H1 (cell line): ENCODE measurements around the gene MAPKAP1. TPM values are rescaled to one million over a fixed set of nuclear protein-coding genes. Genes with fewer than 3 reads are reported as not detected.

Experiments used
- CTCF ChIA-PET: fragments of 300-600 bp; sonication (Branson Sonifier 250); formaldehyde crosslinking; loops from one replicate; lab custom pipeline; 2021; ENCODE audit not compliant: partially characterized antibody; lab: Charles Lee
- POLR2A ChIA-PET: fragments of 300-600 bp; sonication (Branson Sonifier 250); formaldehyde crosslinking; loops from one replicate; lab custom pipeline; 2021; ENCODE audit warnings: inconsistent platforms; ENCODE audit not compliant: partially characterized antibody; lab: Charles Lee
- DNase-seq, 2 experiments: peaks; one replicate each; pipeline versions ENCODE4 v3.0.0 to v3.0.0-alpha.2; 2010 to 2022; ENCODE audit warnings: low spot score in 2 of 2, low read depth in 1 of 2, mixed read lengths in 1 of 2
- FAIRE-seq: peaks from 2 replicates; lab custom pipeline; 2011; peaks lifted over from hg19 to GRCh38; lab: Jason Lieb, UNC
- H2AFZ ChIP-seq: 2 replicates; pipeline ENCODE4 v1.8.1; 2012; ENCODE audit warnings: low read length, inconsistent platforms
- H2AK5ac ChIP-seq: 2 replicates; pipeline ENCODE4 v1.6.1; 2013; ENCODE audit warnings: low read depth, low read length
- H2BK120ac ChIP-seq: replicated peaks from 2 replicates; pipeline ENCODE3; 2013; ENCODE audit warnings: low read depth, low read length, inconsistent platforms
- H2BK12ac ChIP-seq: 2 replicates; pipeline ENCODE4 v1.6.1; 2013; ENCODE audit warnings: low read depth, low read length
- H2BK15ac ChIP-seq: 2 replicates; pipeline ENCODE4 v1.6.1; 2013; ENCODE audit warnings: low read length
- H2BK20ac ChIP-seq: 2 replicates; pipeline ENCODE4 v1.6.1; 2013; ENCODE audit warnings: low read length
- H2BK5ac ChIP-seq: 2 replicates; pipeline ENCODE4 v1.6.1; 2013; ENCODE audit warnings: low read depth, low read length
- H3K14ac ChIP-seq: 2 replicates; pipeline ENCODE4 v1.6.1; 2013; ENCODE audit warnings: inconsistent platforms; ENCODE audit not compliant: insufficient read length
- H3K18ac ChIP-seq: 2 replicates; pipeline ENCODE4 v1.6.1; 2013; ENCODE audit warnings: low read length; ENCODE audit errors: extremely low read depth
- H3K23ac ChIP-seq: 2 replicates; pipeline ENCODE4 v1.6.1; 2013; ENCODE audit warnings: inconsistent platforms; ENCODE audit not compliant: insufficient read length
- H3K23me2 ChIP-seq: 2 replicates; pipeline ENCODE4 v1.6.1; 2013; ENCODE audit warnings: low read depth, low read length
- H3K27ac ChIP-seq: 2 replicates; pipeline ENCODE4 v1.6.1; 2011; ENCODE audit warnings: low read depth, low read length, inconsistent platforms
- H3K27me3 ChIP-seq, 4 experiments: replicated peaks in 1 of 4; 1 replicate in 1 of 4; 2 replicates in 3 of 4; pipeline versions ENCODE4 v1.6.1 to v1.8.1; 2011 to 2013; ENCODE audit warnings: low read length in 3 of 4, mild to moderate bottlenecking in 3 of 4, inconsistent platforms in 2 of 4, mixed read lengths in 2 of 4, moderate library complexity in 1 of 4; ENCODE audit not compliant: control insufficient read depth in 3 of 4, insufficient read depth in 3 of 4; ENCODE audit errors: extremely low read depth in 1 of 4
- H3K36me3 ChIP-seq, 4 experiments: 2 replicates each; pipeline versions ENCODE4 v1.6.1 to v1.8.1; 2011 to 2013; ENCODE audit warnings: mild to moderate bottlenecking in 4 of 4, low read length in 3 of 4, moderate library complexity in 2 of 4, control low read depth in 1 of 4, inconsistent platforms in 1 of 4; ENCODE audit not compliant: insufficient read depth in 4 of 4, control insufficient read depth in 2 of 4
- H3K4ac ChIP-seq: replicated peaks from 2 replicates; pipeline ENCODE3; 2013; ENCODE audit warnings: low read length, low read depth, mixed read lengths, inconsistent platforms; ENCODE audit not compliant: insufficient read length
- H3K4me1 ChIP-seq, 4 experiments: replicated peaks in 1 of 4; 1 replicate in 1 of 4; 2 replicates in 3 of 4; pipeline versions ENCODE4 v1.6.1 to v1.8.1; 2011 to 2013; ENCODE audit warnings: low read length in 3 of 4, inconsistent platforms in 2 of 4, mixed read lengths in 1 of 4; ENCODE audit not compliant: insufficient read depth in 4 of 4, control insufficient read depth in 3 of 4
- H3K4me2 ChIP-seq, 2 experiments: 2 replicates each; pipeline versions ENCODE4 v1.6.1 to v1.8.1; 2011 to 2013; ENCODE audit warnings: low read depth in 2 of 2, low read length in 2 of 2, control low read depth in 1 of 2, inconsistent platforms in 1 of 2, mild to moderate bottlenecking in 1 of 2; ENCODE audit not compliant: insufficient read depth in 1 of 2
- H3K4me3 ChIP-seq, 4 experiments: fragments of 200-600, 300-600 bp in 1 of 4; sonication (generic), shearing (Covaris generic), sonication (Bioruptor Twin) in 1 of 4; 2 replicates each; pipeline versions ENCODE4 v1.5.1 to v1.8.1; 2011 to 2016; ENCODE audit warnings: low read length in 4 of 4, low read depth in 3 of 4, control low read depth in 2 of 4, inconsistent platforms in 2 of 4, mild to moderate bottlenecking in 2 of 4, mixed read lengths in 1 of 4, moderate library complexity in 1 of 4; ENCODE audit not compliant: insufficient read depth in 2 of 4; ENCODE audit errors: extremely low read depth in 1 of 4
- H3K56ac ChIP-seq: replicated peaks from 2 replicates; pipeline ENCODE3; 2013; ENCODE audit warnings: low read depth, mild to moderate bottlenecking, mixed read lengths, low read length, inconsistent platforms; ENCODE audit not compliant: insufficient read length
- H3K79me1 ChIP-seq: 2 replicates; pipeline ENCODE4 v1.6.1; 2013; ENCODE audit warnings: low read depth, low read length, control low read depth
- H3K79me2 ChIP-seq, 2 experiments: 2 replicates each; pipeline versions ENCODE4 v1.6.1 to v1.8.1; 2012 to 2013; ENCODE audit warnings: low read length in 2 of 2, mild to moderate bottlenecking in 2 of 2, inconsistent platforms in 1 of 2; ENCODE audit not compliant: insufficient read depth in 2 of 2, control insufficient read depth in 1 of 2
- H3K9ac ChIP-seq, 4 experiments: replicated peaks in 1 of 4; 1 replicate in 1 of 4; 2 replicates in 3 of 4; pipeline versions ENCODE4 v1.6.1 to v1.8.1; 2011 to 2013; ENCODE audit warnings: low read depth in 3 of 4, low read length in 3 of 4, control low read depth in 2 of 4, mild to moderate bottlenecking in 2 of 4, moderate library complexity in 2 of 4, inconsistent platforms in 1 of 4; ENCODE audit errors: extremely low read depth in 1 of 4
- H3K9me3 ChIP-seq, 2 experiments: 2 replicates each; pipeline versions ENCODE4 v1.6.1 to v1.8.1; 2012 to 2013; ENCODE audit warnings: mild to moderate bottlenecking in 2 of 2, moderate library complexity in 2 of 2, control low read depth in 1 of 2, inconsistent platforms in 1 of 2, low read depth in 1 of 2, low read length in 1 of 2, mixed read lengths in 1 of 2; ENCODE audit not compliant: insufficient read depth in 2 of 2
- H4K20me1 ChIP-seq, 2 experiments: replicated peaks in 1 of 2; 2 replicates each; pipeline versions ENCODE3 to v1.8.1; 2011 to 2013; ENCODE audit warnings: inconsistent platforms in 2 of 2, low read length in 2 of 2, mild to moderate bottlenecking in 1 of 2; ENCODE audit not compliant: insufficient read depth in 2 of 2, control insufficient read depth in 1 of 2
- H4K5ac ChIP-seq: 2 replicates; pipeline ENCODE4 v1.6.1; 2013; ENCODE audit warnings: low read length, low read depth, mixed read lengths, inconsistent platforms; ENCODE audit not compliant: insufficient read length
- H4K8ac ChIP-seq: 2 replicates; pipeline ENCODE4 v1.8.0; 2013; ENCODE audit warnings: mild to moderate bottlenecking, moderate library complexity, low read length, inconsistent platforms; ENCODE audit not compliant: insufficient read depth; ENCODE audit errors: extremely low read depth
- H4K91ac ChIP-seq: replicated peaks from 2 replicates; pipeline ENCODE3; 2013; ENCODE audit warnings: low read length, mixed read lengths, inconsistent platforms; ENCODE audit not compliant: insufficient read length
- ATF2 ChIP-seq: IDR thresholded peaks from 2 replicates; pipeline ENCODE4 v1.6.1; 2012; ENCODE audit warnings: low read length, inconsistent platforms
- ATF3 ChIP-seq: IDR thresholded peaks from 2 replicates; pipeline ENCODE4 v1.6.1; 2011; ENCODE audit warnings: low read depth, mild to moderate bottlenecking, low read length; ENCODE audit not compliant: insufficient read depth
- KDM1A ChIP-seq: fragments of 200-600, 300-600 bp; sonication (generic); IDR thresholded peaks from 2 replicates; pipeline ENCODE4 v1.7.1; 2016; ENCODE audit warnings: mild to moderate bottlenecking, low read length, borderline replicate concordance
- KDM5A ChIP-seq: fragments of 200-600 bp; IDR thresholded peaks from 2 replicates; pipeline ENCODE4 v1.7.1; 2012; ENCODE audit warnings: mild to moderate bottlenecking, low read length, inconsistent platforms, mixed read lengths
- SIN3A ChIP-seq, 2 experiments: IDR thresholded peaks in 1 of 2; conservative IDR thresholded peaks in 1 of 2; 2 replicates each; pipeline ENCODE4 v1.6.1; 2011 to 2012; ENCODE audit warnings: low read length in 2 of 2, improper control_type of control experiment in 1 of 2, low read depth in 1 of 2, mild to moderate bottlenecking in 1 of 2
- SIRT6 ChIP-seq: IDR thresholded peaks from one replicate; pipeline ENCODE4 v1.7.1; 2012; ENCODE audit warnings: low read length, inconsistent platforms
- SRF ChIP-seq: IDR thresholded peaks from 2 replicates; pipeline ENCODE4 v1.6.1; 2011; ENCODE audit warnings: mild to moderate bottlenecking, low read depth, low read length, moderate library complexity
- WGBS, 2 experiments: shearing (Covaris generic) in 1 of 2; methylation state at CpG; one replicate each; pipeline versions ENCODE4 v1.1.6 to v1.1.7; 2013 to 2015; ENCODE audit warnings: low lambda C conversion rate in 2 of 2, mixed read lengths in 2 of 2, inconsistent platforms in 1 of 2, low coverage in 1 of 2, missing lambda C conversion rate in 1 of 2; ENCODE audit not compliant: insufficient replicate concordance in 2 of 2, insufficient coverage in 1 of 2, insufficient read length in 1 of 2; ENCODE audit errors: extremely low coverage in 1 of 2, missing lambda C conversion rate in 1 of 2; 5-methylcytosine and 5-hydroxymethylcytosine counted together
- polyA plus RNA-seq, 7 experiments: library from polyadenylated mRNA; depleted of rRNA in 3 of 7; stranded (reverse) in 5 of 7; unstranded in 2 of 7; fragments of >200 nt in 5 of 7; fragments of 200-250 nt in 2 of 7; gene quantifications; 1 replicate in 5 of 7; 2 replicates in 1 of 7; 4 replicates in 1 of 7; pipeline versions ENCODE4 v1.2.1 to v1.2.3, GENCODE V29; 2011 to 2013; ENCODE audit warnings: missing spikeins in 2 of 7, mixed read lengths in 2 of 7
- total RNA-seq: library from RNA; stranded (reverse); fragmentation: NEBNext Ultra II Directional; extraction: Animal tissue kit (Norgen Biotek cat#: 25700); gene quantifications from 2 replicates; pipeline ENCODE4 v1.2.1, GENCODE V29; 2021

Gene MAPKAP1
- total and polyA plus RNA-seq, 2 of the 8 experiments (the other 6 are each of a cell fraction or from before 2014, with no cell fraction given), result 79.2 to 140 TPM

- ChIA-PET CTCF (interaction anchor here (0.8 to 2.0 kb wide), 9 partner anchors 8 to 106 kb away, joined by 3 to 7 read pairs (median 4); no protein-coding TSS in a partner anchor), POLR2A (no interaction called here)
- FAIRE-seq, result no peak
- 0 out of 2 replicates have a peak overlapping the region, but pooled peaks have one; percentile 23 for H2BK12ac ChIP-seq
- H3K4me1 ChIP-seq, result peaks cover 0 to 20% (median 9%) of the 10 kb centered on the region in 4 experiments; a peak in 4 of 7 replicates
- no peak overlapping the region for H3K27ac ChIP-seq
- H4K5ac ChIP-seq, result no peak overlapping the region
- H3K56ac ChIP-seq, result no peak overlapping the region
- DNase-seq, result no peak
- H3K4me3 ChIP-seq, result no peak overlapping the region
- no peak overlapping the region for H4K8ac ChIP-seq
- peak overlapping the region; percentile 93 for H2AK5ac ChIP-seq
- no peak overlapping the region for H3K23ac ChIP-seq
- no peak overlapping the region for H3K14ac ChIP-seq
- H3K36me3 ChIP-seq, result no peaks in the 10 kb centered on the region
- no peak overlapping the region for H3K4me2 ChIP-seq
- H3K79me1 ChIP-seq, result no peaks in the 10 kb centered on the region
- no peak overlapping the region for H2BK120ac ChIP-seq
- H3K23me2 ChIP-seq, result no peaks in the 10 kb centered on the region; the same call in 1 of the 2 replicates
- H3K4ac ChIP-seq, result no peak overlapping the region
- 0 out of 2 replicates have a peak overlapping the region, but pooled peaks have one; percentile 24 for H2BK20ac ChIP-seq
- no peak overlapping the region; the same call in 1 of the 2 replicates for H2BK15ac ChIP-seq
- no peaks in the 10 kb centered on the region for H4K20me1 ChIP-seq
- WGBS, 2 experiments, result 90% methylated on average over 13 of the region's 13 CpGs; no CpG with 5 or more reads in 1 of the 2 experiments
- H4K91ac ChIP-seq, result peak overlapping the region; percentile 6
- no peaks in the 10 kb centered on the region for H3K79me2 ChIP-seq
- peak overlapping the region; percentile 42; the same call in 1 of the 2 replicates for H3K18ac ChIP-seq
- no peak overlapping the region; a peak in 1 of 7 replicates for H3K9ac ChIP-seq
- H2AFZ ChIP-seq, result no peak overlapping the region
- H3K27me3 ChIP-seq, result no peaks in the 10 kb centered on the region
- peak overlapping the region; percentile 55; the same call in 1 of the 2 replicates for H2BK5ac ChIP-seq
- H3K9me3 ChIP-seq, result no peaks in the 10 kb centered on the region
- TF ChIP-seq SIRT6, result no peak
- TF ChIP-seq SIN3A (conservative IDR thresholded peaks at IDR 0.05 in 1 of 2, IDR thresholded peaks at IDR 0.05 in 1 of 2; ENCODE audit: low read depth in 1 of 2, low read length in 2 of 2), result no peak
- TF ChIP-seq ATF2, result no peak
- TF ChIP-seq KDM5A, result no peak
- no peak for TF ChIP-seq SRF
- no peak for TF ChIP-seq KDM1A
- TF ChIP-seq ATF3, result no peak
These were observed 193.2 kb downstream of the MAPKAP1 start for GRCh38 chr9:125513668-125514413.
